Left ventricle myocardium superior (tissue), 1 donor: ENCODE measurements around the gene SPOCK1. TPM values are rescaled to one million over a fixed set of nuclear protein-coding genes. Genes with fewer than 3 reads are reported as not detected.
"Not testable (repeated sequence)": the region's sequence is repeated elsewhere in the genome, so short reads cannot be mapped to it uniquely, and the experiment has no call there.

Experiments
- ATAC-seq: fragments of 200-7000 bp; cut with Tn5 transposase; one replicate; pipeline ENCODE4 v1.9.1; 2020; ENCODE audit warnings: mild to moderate bottlenecking, moderate library complexity
- DNase-seq: peaks from one replicate; pipeline ENCODE4 v3.0.0-alpha.2; 2020
- intact Hi-C: fragments of 100-400 bp; cut with micrococcal nuclease; formaldehyde crosslinking; loops from one replicate; pipeline ENCODE4 v1.11.0; 2022
- total RNA-seq: library from RNA; stranded (reverse); fragmentation: NEBNext Ultra II Directional; extraction: Animal tissue kit (Norgen Biotek cat#: 25700); gene quantifications from one replicate; pipeline ENCODE4 v1.2.1, GENCODE V29; 2021
- donor health status: DM: no; HTN: yes; CAD: no; lungs with severe emphysema.

Gene SPOCK1
- total RNA-seq, 1 donor from 2014 or later: 14.7 TPM

DNA sequence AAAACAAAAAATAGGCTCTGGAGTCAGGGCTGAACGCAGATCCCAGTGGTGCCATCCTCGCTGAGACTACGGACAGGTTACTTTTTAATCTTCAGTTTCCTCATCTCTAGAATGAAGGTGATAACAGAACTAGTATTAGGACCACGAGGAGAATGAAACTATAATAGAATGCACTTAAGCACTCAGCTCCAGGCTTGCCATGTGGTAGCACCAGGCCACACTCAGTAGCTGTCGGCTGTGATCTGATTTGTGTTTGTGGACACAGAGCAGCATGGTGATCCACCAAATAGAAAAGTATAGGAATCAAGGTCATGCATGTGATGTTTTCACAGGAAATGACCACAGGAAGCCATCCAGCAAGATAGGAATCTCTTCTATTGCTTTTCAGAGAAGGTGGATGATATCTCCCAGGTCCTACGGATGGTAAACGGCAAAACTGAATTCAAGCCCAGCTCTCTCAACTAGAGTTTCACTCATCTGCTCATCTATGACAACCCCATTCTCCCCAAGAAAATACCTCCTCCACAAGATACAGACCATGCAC lies 498.0 kb downstream of the SPOCK1 start:
- intact Hi-C loops: no loop called here
- ATAC-seq (peak; percentile 59), DNase-seq (no peak)

DNA sequence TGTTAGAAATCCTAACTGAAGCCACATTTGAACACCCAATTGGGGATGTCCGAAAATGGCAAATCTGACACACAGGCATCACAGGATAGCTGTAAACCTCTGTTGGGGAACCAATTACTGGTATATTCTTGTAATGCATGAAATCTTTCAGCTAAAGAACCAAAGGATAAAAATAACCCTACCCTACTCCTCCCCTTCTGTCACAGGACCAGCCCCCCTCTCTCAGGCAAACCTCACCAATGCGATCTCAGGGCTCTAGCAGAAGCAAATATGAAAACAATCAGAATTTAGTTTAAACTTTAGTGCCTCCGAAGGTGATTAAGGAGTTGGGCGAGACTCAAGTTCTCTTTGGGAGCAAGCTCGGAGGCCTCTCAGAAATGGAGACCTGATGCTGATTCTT lies 499.3 kb downstream of the SPOCK1 start:
- no peak for DNase-seq
- ATAC-seq: peak; percentile 55
- intact Hi-C loops: no loop called here

DNA sequence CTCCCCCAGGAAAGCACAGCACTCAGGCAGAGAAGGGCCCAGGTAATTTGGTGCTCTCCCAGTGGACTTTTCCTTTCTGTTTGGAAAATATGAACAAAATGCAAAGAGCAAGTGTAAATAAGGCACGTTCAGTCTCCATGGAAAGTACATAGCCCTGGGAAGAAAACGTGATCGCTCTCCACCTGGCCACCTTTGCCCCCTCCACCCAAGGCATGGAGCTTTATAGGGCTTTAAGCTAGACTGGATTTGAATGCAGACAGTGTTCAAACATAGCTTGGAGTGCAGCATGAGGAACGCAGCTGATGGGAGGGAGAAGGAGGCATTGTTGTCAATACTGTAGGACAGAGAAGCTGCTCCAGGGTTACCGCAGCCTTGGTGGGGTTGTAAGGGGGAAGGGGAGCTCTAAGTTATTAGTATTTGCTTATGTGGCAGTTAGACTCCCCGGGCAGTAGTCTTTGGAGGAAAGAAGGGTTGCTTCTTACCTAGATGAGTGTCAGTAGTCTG lies 500.2 kb downstream of the SPOCK1 start:
- intact Hi-C loops: no loop called here
- ATAC-seq (no peak), DNase-seq (no peak)

DNA sequence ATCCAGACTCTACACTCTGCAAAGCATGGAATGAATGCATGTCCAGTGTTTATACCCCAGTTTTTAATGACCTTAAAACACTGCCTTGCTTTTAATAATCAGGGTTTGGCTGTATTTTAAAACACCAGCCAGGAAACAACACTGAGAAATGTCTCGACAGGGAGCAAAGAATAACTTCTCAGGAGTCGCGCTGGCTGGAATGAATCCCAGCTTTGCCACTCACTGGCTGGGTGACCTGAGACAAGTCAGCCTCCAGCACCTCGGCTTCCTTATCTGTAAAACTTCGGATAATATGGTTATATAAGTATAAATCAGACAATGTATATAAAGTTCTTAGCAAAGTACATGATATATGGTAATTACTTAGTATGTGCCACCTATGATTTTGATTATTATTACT lies 505.0 kb downstream of the SPOCK1 start:
- intact Hi-C loops: no loop called here
- peak; percentile 56 for ATAC-seq
- DNase-seq: peak; percentile 35

DNA sequence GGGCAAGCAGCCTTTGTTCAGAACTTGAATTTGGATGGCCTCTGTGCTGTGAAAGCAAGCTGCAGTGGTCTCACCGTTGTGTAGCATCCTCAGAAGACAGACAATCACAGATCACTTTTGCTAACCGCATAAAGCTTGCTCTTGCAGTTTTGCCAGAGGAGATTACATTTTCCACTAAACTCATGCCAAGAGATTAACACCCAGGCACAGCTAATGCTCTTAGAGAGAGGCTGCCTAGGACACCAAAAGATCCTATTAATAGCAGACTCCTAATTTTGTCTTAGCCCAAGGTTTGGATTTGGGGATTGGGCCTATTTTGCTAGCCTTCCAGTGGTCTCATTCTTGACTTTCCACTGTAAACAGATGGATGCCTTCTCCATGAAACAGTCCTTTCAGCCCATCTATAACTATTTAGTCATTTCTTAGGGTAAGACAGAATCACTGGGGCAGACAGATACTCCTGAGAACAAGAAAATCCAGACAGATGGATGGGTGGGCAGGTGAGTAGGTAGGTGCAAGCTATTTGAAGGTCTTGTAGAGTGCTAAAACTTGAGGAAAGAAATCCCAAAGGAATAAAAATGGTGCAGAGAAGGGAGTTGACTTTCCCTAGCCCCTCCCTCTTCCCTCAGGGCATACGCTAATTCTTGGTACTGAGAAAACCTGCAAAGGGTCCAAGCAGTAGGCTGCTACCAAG lies 506.2 kb downstream of the SPOCK1 start:
- ATAC-seq (peak; percentile 94), DNase-seq (no peak)
- intact Hi-C loops: no loop called here

DNA sequence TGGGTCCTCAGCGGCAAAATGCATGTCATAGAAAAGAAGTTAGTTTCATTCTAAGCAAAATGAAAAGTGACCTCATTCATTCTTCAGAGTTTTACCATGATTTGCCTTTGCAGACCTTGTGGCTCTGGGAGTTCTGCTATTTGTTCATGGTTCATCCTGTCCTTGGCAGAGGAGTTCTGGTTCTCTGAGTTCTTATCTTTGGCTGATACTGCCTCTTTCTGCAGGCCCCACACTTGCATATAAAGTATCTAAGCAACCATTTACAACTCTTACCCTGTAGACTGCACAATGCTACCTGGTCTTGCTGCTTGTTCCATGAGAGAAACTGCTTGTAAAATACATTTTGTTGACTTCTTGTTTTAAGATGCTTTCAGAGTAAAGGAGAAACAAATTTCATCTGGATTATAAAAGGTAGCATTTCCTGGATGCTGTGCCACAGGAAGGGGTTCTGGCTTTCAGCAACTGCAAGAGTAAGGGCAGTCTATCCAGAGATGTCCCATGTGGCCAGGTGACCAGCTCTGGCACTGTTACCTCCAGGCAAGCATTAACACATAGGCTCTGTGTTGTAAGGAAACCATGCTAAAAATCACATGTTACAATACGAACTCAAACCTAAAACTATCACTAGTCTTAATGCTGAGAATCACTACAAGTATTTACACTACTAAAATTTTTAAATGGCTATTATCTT lies 513.2 kb downstream of the SPOCK1 start:
- peak; percentile 97 for ATAC-seq
- intact Hi-C loops: no loop called here

DNA sequence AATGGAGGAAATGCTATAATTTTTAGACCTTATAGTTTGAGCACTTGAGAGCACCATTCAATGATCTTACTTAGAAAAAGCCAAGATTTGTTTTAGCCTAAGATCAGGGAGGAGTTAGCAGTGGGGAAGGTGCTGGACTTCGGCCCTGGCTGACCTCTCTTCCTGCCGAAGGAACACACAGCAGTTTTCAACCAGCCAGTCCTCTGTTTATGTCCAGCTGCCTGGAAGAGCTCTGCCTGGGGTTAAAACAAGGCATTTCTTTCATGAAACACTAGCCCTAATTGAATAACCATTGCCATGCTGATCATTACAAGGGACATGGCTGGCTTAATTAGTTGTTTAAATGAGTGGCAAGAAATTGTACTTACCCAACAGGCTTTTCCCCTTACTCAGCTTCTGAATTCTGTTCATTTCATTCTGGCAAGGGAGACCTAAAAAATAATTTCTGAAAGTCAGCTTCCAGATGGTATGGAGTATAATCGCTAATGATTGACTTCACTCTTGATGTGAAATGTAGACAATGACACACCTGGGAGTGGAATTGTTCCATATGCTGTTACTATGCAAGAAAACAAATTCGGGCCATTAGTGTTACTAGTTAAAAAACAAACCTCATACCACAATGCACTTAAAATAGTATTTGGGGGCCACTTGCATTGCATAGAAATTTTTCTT lies 514.2 kb downstream of the SPOCK1 start:
- peak; percentile 75 for ATAC-seq
- intact Hi-C loops: no loop called here
- no peak for DNase-seq

More for the DNA sequence above, 513.2 kb downstream of the SPOCK1 start:
- no peak for DNase-seq

DNA sequence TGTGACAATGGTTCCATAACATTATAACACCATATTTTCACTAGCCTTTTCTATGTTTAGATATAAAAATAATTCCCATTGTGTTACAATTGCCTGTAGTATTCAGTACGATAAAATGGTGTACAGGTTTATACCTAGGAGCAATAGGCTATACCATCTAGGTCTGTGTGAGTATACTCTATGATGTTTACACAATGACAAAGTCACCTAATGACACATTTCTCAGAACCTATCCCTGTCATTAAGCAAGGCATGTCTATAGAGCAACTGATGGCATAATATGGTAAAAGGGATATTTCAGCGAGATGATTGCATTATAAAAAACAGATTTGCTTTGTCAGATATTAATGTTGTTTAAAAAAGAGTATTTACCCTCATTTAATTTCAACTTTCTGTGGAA lies 517.2 kb downstream of the SPOCK1 start:
- intact Hi-C loops: no loop called here
- DNase-seq (no peak), ATAC-seq (no peak)

DNA sequence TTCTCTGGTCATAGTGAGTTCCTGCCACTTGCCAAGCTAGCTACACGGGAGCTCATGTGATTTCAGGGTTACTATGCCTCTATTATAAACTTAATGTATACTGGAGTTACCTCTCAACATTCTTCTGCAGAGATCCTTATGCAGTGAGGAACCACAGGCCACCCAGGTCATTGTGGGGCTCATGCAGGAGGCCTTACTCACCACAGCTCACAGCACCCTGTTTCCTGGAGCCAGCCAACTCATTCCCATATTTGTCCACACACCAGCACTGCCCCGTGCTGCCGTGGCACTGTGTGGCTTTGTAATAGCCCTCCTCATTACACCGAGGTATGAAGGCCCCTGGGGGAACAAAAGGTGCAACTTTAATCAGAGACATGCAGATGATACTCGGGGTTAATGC lies 520.0 kb downstream of the SPOCK1 start:
- no peak for DNase-seq
- no peak for ATAC-seq
- intact Hi-C loops: no loop called here

DNA sequence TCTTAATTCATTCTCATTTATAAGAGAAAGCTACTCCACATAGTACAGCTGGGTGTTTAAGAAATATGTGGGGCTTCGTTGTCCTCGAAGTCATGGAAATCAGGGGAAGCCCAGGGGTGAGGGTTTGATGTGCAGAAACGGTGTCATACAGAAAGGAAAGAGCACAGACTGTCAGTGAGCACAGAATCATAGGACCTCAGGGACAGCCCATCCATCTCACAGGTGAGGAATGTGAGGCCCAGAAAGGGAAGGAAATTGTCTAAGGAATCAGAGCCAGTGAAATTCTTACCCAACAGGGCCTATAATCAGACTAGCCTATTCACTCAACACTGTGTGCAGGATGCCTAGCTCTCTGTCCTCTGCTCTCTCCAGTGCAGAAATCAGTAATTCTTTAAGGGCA lies 535.6 kb downstream of the SPOCK1 start:
- intact Hi-C loops: no loop called here
- ATAC-seq (no peak), DNase-seq (no peak)

DNA sequence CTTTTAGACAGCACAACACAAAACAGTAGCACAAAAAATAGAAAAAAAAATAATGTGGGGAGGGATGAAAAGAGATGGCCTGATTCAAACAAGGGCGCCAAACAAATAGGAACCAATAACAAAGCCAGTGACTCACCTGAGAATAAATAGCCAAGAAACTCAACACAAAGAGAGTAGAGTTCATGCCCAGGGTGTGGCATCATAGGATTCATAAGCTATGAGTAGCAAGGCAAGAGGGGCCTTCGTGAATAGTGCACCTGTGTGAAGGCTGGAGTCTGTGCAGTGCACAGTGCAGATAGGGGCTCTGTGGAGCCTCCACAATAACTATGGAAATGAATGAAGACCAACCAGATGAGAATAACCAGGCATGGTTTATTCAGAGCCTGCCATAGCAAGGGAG lies 541.7 kb downstream of the SPOCK1 start:
- DNase-seq (no peak), ATAC-seq (no peak)
- intact Hi-C loops: no loop called here

DNA sequence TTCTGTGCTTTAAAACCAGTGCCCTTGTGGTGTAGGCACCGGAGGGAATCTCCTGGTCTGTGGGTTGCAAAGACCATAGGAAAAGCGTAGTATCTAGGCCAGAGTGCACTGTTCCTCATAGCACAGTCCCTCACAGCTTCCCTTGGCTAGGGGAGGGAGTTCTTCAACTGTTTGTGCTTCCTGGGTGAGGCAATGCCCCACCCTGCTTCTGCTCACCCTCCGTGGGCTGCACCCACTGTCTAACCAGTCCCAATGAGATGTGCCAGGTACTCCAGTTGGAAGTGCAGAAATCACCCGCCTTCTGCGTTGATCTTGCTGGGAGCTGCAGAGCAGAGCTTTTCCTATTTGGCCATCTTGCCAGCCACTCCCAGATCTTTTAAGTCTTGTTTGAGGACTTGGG lies 545.0 kb downstream of the SPOCK1 start:
- DNase-seq, intact Hi-C loops, ATAC-seq: not testable (repeated sequence)

DNA sequence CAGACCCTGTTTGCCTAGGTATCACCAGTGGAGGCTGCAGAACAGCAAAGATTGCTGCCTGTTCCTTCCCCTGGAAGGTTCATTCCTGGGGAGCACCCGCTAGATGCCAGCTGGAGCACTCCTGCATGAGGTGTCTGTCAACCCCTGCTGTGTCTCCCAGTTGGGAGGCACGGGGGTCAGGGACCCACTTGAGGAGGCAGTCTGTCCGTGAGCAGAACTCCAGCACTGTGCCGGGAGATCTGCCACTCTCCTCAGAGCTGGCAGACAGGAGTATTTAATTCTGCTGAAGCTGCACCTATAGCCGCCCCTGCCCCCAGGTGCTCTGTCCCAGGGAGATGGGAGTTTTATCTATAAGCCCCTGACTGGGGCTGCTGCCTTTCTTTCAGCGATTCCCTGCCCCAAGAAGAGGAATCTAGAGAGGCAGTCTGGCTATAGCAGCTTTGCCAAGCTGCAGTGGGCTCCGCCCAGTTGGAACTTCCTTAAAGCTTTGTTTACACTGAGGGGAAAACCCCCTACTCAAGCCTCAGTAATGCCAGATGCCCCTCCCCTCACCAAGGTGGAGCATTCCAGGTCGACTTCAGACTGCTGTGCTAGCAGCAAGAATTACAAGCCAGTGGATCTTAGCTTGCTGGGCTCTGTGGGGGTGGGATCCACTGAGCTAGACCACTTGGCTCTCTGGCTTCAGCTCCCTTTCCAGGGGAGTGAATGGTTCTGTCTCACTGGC lies 545.6 kb downstream of the SPOCK1 start:
- DNase-seq, intact Hi-C loops, ATAC-seq: not testable (repeated sequence)

DNA sequence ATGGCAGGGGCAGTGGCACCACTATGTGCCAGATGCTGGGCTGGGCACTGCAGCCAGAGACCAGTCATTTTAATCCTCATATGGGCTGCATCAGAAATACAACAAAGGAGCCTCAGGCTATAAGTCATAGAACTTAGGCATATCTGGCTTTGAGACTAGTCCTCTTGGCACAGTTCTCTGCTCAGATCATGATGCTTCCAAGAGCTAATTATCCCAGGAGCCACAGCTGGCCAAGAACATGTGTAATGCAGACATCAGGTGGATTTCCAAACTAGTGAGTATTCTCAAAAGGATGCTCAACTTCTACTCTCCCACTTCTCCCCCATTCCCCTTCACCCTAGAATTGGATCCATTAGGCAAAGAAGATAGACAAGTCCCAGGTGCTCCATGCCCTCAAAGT lies 571.6 kb downstream of the SPOCK1 start:
- intact Hi-C loops: no loop called here
- ATAC-seq (no peak), DNase-seq (no peak)

DNA sequence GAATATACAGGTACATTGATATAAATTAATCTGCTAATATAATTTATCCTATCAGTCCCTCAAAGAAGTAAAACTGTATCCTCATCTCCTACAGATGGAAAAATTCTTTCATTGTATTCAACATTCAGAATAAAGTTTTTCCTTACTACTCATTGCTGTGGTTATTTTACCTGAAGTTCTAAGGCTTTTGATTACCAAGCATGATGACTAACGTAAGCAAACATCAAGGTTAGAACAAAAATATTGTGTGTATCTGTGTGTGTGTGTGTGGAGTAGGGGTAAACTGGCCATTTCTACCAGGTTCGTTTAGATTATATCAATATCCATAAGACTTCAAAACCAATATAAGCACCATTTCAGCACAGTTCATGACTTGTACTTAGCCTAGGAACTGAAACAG lies 573.1 kb downstream of the SPOCK1 start:
- DNase-seq: no peak
- ATAC-seq: no peak
- intact Hi-C loops: no loop called here
